ENCODE results near the gene METTL25. TPM values are rescaled to one million over a fixed set of nuclear protein-coding genes. Genes with fewer than 3 reads are reported as not detected.

METTL25 gene
- total RNA-seq, 1 donor from 2014 or later: 15.1 TPM

DNA sequence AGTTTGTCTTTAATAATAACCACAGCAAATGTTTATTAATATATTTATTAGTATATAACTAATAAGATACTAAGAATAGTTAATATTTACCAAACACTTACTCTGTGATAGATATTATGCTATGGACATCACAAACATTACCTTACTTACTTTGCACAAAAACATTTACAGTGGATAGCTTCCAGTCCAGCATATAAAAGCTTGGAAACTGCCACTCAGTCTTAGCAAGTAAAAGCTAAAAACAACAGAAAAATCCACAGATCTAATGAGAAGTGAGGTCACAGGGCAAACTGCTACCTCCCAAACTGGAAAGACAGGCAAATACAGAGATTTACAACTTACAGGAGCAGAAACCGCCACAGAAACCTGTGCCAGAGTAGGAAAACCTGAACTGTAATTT is 99.8 kb downstream of the METTL25 start:
- ATAC-seq: no peak
- no peak for DNase-seq
- Histone ChIP-seq H3K36me3 (peaks cover 26% of the 10 kb centered on the region), H3K27ac (no peak overlapping the region), H3K9me3 (no peaks in the 10 kb centered on the region), H3K4me3 (no peak overlapping the region), H3K27me3 (no peaks in the 10 kb centered on the region), H3K4me1 (no peaks in the 10 kb centered on the region)
- intact Hi-C loops (cut with DNase I): no loop called here
- TF ChIP-seq, protein P1, sequence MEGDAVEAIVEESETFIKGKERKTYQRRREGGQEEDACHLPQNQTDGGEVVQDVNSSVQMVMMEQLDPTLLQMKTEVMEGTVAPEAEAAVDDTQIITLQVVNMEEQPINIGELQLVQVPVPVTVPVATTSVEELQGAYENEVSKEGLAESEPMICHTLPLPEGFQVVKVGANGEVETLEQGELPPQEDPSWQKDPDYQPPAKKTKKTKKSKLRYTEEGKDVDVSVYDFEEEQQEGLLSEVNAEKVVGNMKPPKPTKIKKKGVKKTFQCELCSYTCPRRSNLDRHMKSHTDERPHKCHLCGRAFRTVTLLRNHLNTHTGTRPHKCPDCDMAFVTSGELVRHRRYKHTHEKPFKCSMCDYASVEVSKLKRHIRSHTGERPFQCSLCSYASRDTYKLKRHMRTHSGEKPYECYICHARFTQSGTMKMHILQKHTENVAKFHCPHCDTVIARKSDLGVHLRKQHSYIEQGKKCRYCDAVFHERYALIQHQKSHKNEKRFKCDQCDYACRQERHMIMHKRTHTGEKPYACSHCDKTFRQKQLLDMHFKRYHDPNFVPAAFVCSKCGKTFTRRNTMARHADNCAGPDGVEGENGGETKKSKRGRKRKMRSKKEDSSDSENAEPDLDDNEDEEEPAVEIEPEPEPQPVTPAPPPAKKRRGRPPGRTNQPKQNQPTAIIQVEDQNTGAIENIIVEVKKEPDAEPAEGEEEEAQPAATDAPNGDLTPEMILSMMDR (IDR thresholded peaks at IDR 0.05): no peak

DNA sequence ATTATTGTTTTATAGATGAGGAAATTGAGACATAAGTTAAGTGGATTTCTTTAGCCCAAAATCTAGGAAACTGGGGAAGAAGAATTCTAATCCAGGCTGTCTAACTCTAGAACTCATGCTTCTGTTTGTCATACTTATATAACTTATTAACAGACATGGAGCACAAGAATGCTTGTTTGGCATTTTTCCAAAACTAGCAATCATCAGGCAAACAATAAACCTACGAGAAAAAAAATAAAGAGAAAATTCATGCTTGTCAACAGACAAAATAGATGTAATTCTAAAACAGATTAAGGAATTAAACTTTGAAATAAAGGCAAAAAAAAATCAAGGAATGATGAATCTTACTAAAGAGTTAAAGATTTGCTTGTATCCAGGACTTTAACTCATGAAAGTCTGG is 103.1 kb downstream of the METTL25 start:
- Histone ChIP-seq H3K9me3 (no peaks in the 10 kb centered on the region), H3K4me1 (no peaks in the 10 kb centered on the region), H3K27me3 (no peaks in the 10 kb centered on the region), H3K36me3 (peaks cover 26% of the 10 kb centered on the region), H3K27ac (no peak overlapping the region), H3K4me3 (no peak overlapping the region)
- no peak for ATAC-seq
- DNase-seq: no peak
- intact Hi-C loops (cut with DNase I): no loop called here
- TF ChIP-seq, protein P1 (IDR thresholded peaks at IDR 0.05): no peak

DNA sequence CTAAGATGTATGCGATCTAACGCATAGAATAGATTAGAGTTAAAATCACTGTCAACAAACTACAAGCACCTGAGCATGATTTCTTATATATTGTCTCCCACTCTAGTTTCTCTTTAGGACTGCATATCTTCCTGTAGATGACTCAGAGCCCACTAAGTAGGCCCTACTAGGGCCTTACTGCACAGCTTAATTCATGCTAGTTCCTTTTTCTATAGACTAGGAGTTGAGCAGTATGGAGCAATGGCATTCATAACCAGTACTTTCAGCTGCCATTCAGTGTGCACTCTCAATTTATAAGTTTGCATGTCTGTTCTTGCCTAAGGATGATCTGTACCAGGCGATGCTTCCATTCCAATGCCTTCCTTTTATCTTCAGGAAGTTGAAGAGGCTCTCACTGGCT is 103.5 kb downstream of the METTL25 start:
- Histone ChIP-seq H3K9me3 (no peaks in the 10 kb centered on the region), H3K4me3 (no peak overlapping the region), H3K27ac (no peak overlapping the region), H3K4me1 (no peaks in the 10 kb centered on the region), H3K27me3 (no peaks in the 10 kb centered on the region), H3K36me3 (peaks cover 22% of the 10 kb centered on the region)
- TF ChIP-seq, protein P1 (IDR thresholded peaks at IDR 0.05): no peak
- intact Hi-C loops (cut with DNase I): no loop called here
- no peak for DNase-seq
- ATAC-seq: no peak

DNA sequence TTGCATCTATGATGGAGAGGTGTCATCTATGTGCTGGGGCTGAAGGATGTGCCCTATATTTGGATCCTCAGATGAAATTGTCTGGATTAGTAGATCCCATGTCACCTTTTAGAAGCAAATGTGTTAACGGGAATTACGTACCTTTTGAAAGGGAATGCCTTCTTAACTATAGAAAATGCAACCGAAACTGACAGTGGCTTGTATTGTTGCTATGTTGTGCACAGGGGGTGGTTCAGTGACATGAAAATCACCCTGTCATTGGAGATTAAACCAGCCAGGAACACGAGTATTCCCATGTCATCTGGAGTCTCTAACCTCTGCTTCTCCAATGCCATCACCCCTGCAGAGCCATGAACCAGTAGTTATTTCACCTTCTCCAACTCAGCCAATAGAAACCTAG is 110.2 kb downstream of the METTL25 start:
- DNase-seq: no peak
- intact Hi-C loops (cut with DNase I): no loop called here

DNA sequence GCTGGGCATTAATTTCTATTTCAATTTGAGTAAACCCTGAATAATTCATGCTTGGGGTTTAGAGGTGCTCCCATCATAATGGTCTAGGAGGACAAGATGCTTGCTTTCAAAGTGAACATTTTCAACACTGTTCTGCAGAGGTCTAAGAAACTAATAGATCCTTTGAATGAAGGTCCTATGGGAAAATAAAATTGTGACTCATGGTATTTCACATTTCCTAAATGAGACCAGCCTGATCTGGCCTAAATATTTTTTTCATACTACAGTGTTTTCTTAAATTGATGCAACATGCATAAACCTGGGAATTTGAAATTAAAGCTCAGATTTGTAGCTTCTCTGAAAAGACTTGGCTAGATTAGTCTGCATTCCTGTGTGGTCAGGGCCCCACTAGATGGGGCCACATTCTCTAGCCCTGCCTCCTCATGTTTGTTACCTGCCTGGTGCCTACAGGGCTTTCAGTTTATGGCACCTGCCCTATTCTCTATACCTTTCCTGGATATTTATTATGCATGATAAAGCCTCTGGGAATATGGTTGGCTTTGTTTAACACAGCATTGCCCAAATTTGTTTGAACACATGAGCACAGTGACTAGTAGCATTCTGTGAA is 112.7 kb downstream of the METTL25 start:
- no peaks in the 10 kb centered on the region for H3K4me1 ChIP-seq
- H3K9me3 ChIP-seq: no peaks in the 10 kb centered on the region
- H3K4me3 ChIP-seq: no peak overlapping the region
- TF ChIP-seq, protein P1 (IDR thresholded peaks at IDR 0.05): no peak
- DNase-seq: no peak
- ATAC-seq: no peak
- H3K27me3 ChIP-seq: no peaks in the 10 kb centered on the region
- intact Hi-C loops (cut with DNase I): no loop called here
- H3K36me3 ChIP-seq: no peaks in the 10 kb centered on the region
- no peak overlapping the region for H3K27ac ChIP-seq

More for the DNA sequence above, 110.2 kb downstream of the METTL25 start:
- TF ChIP-seq, protein P1 (IDR thresholded peaks at IDR 0.05): no peak
- ATAC-seq: no peak
- Histone ChIP-seq H3K27me3 (no peaks in the 10 kb centered on the region), H3K36me3 (no peaks in the 10 kb centered on the region), H3K27ac (no peak overlapping the region), H3K4me3 (no peak overlapping the region), H3K4me1 (no peaks in the 10 kb centered on the region), H3K9me3 (no peaks in the 10 kb centered on the region)
